ENCODE results near the gene HARBI1.

HARBI1 gene

GRCh38 chr11:46633291-46634217 lies 16.5 kb upstream of the HARBI1 start:
- no peak for DNase-seq

DNA sequence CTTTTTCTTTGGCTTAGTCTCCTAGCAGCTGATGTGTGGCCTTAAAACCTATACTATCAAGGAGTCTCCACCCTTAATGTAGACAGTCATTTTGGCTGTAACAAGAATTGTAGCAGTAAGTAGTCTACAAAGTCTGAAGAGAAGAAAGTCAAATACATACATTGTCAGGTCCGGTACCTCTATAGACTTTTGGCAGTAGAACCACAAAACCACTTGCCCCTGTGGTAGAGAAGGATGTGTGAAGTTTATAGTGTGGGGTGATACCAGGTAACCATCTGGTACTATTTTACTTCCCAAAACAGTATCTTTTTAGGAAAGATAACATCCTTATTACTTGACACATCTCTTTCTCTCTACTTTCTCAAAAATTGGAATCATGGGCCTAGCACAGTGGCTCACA lies 15.5 kb upstream of the HARBI1 start:
- DNase-seq: no peak

DNA sequence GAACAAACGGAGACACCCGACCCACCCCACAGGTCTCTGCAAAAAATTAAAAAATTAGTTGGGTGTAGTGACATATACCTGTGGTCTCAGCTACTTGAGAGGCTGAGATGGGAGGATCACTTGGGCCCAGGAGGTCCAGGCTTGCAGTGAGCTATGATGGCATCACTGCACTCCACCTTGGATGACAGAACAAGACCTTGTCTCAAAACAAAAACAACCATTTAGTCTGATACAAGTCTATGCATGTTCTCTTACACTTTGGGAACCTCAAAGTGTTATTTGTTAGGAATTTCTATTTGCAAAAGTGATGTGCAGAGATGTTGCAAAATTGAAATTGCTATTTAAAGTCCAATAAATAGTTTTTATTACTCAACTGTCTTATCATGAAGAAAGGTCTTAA lies 14.6 kb upstream of the HARBI1 start:
- DNase-seq: no peak

GRCh38 chr11:46630237-46630636 lies 13.2 kb upstream of the HARBI1 start:
- DNase-seq: no peak

GRCh38 chr11:46628961-46629360 lies 11.9 kb upstream of the HARBI1 start:
- DNase-seq: no peak

DNA sequence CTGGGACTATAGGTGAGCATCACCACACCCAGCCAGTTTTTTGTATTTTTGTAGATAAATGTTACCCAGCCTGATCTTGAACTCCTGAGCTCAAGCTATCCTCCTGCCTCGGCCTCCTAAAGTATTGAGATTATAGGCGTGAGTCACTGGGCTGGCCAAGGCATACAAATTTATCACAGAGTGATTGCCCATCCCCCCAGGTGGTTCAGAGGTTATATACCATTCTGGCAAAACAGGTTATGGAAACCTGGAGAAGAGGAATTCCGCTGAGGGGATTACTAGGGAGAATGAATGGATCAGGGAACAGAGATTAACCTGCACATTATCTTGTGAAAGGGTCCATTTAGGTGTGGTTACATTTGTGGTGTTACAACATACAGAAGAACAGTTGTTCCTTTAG lies 8.4 kb upstream of the HARBI1 start:
- no peak for DNase-seq

DNA sequence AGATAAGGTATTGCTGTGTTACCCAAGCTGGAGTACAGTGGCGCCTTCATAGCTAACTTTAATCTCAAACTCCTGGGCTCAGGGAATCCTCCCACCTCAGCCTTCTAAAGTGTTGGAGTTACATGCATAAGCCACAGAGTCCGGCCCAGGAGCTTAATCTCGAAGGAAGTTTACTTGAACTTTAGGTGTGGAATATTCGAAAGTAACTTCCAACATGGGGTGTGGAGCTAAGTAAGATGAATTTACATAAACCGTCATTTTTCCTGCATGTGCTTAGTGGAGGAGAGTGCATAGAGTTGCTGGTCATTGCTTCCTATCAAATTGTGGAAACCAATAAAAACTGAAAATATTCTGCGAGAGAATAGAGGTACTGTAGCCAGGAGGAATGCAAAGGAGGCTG lies 1.8 kb upstream of the HARBI1 start:
- no peak for DNase-seq

GRCh38 chr11:46617972-46618314 lies 916 bp upstream of the HARBI1 start:
- DNase-seq: no peak

DNA sequence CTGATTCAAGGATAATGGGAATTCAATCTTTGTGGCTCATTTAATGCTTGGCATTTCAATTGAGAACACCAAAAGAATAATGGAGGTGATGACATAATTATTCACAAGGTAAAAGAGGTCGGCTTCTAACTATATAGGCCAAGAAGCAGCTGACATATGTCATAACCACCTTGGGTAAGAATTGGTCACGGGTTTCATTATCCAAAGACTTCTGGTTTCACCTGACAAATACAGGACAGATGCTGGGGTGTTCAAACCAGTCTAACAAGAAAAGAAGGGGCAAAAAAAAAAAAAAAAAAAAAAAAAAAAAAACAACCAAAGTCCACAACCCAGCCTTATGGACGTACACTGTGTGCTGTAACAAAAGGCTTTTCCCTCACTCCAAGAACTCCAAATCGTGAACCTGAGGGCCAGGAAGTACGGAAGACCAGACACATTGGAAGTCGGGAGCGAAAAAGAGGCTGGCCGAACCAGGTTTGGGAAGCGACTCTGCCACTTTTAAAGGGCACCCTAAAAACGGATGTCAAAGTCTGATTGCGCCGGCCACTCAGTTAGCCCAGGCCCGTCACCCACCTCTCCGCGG lies 385 bp downstream of the HARBI1 start:
- no peak for DNase-seq

DNA sequence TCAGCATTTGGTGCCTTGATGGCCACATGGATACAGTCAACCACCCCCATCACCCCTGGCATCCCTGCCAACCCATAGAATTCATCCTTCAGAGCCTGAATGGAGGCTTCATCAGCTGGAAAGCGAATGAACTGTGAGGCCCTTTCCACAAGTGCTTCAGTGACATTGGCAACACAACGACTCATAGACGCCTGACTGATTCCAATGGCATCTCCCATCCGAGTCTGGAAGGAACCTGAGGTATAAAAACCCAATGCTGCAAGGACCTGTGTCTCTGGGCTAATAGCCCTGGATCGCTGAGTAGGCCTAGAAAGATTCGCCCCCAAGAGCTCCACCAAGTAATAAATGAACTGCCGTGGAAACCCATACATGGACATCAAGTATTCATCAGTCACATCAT lies 1.3 kb downstream of the HARBI1 start:
- DNase-seq: no peak

DNA sequence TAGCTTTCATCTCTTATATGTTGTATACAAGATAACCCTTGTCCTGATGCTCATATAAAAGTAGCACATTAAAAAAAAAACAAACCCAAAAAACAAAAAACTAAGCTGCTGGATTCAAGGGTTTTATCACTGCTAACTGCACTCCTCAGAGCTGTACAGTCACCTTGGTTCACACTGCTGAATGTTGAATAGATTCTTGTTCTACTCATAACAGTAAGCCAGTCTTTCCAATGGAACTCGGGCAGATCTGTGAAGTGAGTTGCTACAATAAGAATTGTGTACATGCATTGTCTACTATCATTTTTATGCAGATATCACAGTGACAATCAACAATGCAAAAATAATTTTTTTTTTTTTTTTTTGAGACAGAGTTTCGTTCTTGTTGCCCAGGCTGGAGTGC lies 4.7 kb downstream of the HARBI1 start:
- DNase-seq: no peak

DNA sequence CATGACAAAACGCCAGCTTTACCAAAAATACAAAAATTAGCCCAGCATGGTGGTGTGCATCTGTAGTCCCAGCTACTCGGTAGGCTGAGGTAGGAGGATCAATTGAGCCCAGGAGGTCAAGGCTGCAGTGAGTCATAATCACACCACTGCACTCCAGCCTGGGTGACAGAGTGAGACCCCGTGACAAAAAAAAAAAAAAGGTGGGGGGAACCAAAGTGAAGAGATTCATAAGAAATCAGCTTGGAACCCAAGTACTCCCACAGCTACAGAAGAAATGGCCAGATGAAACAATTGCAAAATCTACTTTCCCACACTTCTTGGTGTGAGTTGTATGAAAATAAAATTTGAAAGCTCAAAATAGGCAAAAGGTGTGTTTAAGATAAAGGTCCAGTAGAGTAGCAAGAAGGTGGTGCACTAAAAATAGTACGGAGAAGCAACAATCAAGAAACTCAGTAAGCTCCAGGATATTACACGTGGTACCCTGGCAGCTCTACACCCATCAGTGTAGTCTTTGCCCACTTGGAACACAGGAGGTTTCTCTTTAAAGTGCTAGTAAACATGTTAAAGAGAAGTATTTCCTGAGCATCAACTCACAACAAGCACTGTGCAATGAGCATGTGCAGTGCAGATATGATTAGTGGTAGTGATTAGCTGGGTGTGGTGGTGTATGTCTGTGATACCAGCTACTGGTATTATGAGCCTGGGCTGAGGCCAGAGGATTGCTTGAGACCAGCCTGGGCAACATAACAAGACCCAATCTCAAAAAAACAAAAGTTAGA lies 5.3 kb downstream of the HARBI1 start:
- DNase-seq: no peak

DNA sequence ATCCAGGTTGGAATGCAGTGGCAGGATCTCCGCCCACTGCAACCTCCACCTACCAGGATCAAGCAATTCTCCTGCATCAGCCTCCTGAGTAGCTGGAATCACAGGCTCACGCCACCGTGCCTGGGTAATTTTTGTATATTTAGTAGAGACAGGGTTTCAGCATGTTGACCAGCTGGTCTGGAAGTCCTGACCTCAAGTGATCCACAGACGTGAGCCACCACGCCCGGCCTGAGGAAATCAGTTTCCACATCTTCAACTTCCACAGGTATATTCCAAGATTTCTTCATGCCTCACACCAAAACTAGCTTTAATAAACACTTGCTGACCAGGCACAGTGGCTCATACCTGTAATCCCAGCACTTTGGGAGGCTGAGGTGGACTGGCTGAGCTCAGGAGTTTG lies 7.6 kb downstream of the HARBI1 start:
- no peak for DNase-seq

GRCh38 chr11:46607516-46607915 lies 9.5 kb downstream of the HARBI1 start:
- DNase-seq: no peak

DNA sequence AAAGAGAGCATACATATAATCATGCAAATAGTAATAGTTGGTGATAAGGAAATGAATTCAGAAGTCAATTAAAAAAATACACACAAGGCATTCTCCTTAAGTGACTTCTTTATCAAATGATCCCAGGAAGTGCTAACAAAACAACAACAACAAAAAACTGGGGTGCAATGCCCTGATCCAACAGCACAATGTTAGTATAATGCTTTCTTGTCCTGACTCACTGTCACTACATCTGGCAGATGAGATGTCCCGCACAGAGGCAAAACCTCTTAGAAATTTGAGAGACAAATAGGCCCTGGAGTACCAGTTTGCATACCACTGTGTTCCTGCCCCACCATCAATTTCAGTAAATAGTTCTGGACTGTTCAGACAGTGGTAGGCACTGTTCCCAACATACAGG lies 12.2 kb downstream of the HARBI1 start:
- DNase-seq: no peak

DNA sequence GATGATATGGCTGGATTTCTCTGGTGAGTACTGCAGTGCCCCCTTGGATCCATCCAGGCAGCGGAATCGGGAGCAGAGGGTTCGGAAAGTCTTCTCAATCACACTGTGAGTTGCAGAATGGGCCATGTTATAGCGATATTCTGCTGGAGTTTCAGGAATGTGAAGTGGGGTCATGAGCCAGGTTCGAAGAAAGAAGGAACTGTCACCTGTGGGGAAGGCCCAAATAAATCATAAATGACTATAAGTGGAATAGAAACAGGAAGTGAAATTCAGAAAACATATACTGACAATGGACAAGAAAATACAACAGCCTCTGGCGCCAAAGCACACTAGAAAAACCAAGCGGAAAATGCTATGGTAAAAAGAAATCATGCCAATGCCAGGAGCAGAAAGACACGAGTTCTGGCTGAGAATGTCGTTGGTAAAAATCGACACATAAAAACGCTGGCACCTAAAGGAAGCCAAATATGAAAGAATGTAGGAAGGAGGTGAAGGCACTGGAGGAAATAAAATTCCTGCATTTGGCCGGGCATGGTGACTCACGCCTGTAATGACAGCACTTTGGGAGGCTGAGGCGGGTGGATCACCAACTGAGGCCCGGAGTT lies 13.2 kb downstream of the HARBI1 start:
- no peak for DNase-seq

- no peak for DNase-seq
Observed at GRCh38 chr11:46601129-46601528, 15.9 kb downstream of the HARBI1 start.

DNA sequence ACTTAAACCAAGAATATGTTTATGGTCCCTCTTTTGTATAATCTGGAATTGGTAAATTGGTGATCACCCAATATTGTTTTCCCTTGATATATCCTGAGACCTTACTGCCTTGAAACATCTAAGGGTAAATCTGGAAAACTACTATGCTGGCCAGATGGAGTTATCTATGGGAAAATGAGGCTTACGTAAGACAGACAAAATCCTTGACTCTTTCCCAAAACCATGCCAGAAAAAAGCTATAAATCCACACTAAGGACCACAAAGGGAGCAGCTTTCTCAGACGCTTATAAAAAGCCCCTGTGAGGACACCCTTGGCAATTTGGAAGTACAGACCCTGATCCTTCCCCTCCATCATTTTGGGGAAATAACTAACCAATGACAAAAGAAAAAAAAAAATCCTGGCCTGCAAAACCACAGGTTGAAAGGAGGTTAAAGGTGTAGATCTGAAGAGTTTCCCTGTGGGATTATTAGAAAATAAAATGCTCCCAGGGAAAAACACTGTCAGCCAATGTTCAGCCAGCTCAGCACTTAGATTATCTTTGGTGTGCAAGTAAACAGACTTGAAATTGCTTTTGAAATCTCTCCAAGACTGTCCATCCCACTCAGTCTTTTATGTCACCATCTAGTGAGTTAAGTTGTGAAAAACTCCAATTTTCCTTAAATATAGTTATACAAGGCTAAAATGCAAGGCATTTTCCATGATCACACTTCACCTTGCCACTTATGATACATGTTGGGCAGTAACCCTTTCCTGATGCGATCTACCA lies 16.6 kb downstream of the HARBI1 start:
- no peak for DNase-seq

DNA sequence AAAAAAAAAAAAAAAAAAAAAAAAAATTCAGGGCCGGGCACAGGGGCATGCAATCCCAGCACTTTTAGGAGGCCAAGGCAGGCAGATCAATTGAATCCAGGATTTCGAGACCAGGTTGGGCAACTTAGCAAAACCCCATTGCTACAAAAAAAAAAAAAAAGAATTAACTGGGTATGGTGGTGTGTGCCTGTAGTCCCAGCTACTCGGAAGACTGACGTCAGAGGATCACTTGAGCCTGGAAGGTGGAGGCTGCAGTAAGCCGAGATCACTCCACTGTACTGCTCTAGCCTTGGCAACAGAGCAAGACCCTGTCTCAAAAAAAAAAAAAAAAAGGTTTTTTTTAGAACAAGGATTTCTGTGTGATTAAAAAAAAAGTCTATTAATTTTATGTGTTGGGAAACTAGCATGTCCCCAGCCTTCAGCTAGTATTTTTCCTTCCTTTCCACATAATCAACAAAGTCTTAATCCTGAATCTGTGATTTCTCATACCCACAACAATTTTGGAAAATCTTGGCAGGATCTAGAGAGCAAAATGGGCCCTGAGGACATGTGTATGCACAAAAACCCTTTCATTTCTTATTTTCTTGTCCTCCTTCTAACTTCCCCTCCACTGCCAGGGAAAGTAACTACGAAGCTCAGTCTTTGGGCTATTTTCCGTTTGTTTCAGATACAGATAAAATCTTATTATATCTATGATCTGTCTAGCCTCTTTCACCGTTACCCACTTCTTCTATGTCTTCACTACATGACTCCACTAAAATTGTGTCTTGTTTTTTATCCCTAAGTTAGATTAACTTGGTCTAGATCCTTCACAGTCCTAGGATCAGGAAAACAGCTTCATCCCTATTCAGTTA lies 17.5 kb downstream of the HARBI1 start:
- DNase-seq: no peak

GRCh38 chr11:46597609-46598219 lies 19.3 kb downstream of the HARBI1 start:
- DNase-seq: no peak

DNA sequence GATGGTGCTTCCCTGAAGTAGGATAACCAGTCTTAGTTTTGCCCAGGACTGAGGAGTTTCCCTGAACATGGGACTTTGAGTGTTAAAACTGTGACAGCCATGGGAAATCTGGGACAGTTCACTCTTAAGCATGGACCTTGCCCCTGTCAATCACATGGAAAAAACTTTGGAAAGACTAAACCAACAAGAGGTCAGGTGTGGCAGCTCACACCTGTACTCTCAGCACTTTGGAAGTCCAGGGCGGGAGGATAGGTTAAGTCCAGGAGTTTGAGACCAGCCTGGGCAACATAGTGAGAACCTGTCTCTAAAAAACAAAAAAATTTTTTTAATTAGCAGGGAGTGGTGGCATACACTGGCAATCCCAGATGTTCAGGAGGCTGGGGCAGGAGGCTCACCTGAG lies 19.9 kb downstream of the HARBI1 start:
- no peak for DNase-seq
